Measurements from ENCODE around the gene NEURL1B. TPM values are rescaled to one million over a fixed set of nuclear protein-coding genes. Genes with fewer than 3 reads are reported as not detected.

NEURL1B gene
- total RNA-seq, 4 donors from 2014 or later, result 8.7 to 18.8 (median 15.1) TPM

DNA sequence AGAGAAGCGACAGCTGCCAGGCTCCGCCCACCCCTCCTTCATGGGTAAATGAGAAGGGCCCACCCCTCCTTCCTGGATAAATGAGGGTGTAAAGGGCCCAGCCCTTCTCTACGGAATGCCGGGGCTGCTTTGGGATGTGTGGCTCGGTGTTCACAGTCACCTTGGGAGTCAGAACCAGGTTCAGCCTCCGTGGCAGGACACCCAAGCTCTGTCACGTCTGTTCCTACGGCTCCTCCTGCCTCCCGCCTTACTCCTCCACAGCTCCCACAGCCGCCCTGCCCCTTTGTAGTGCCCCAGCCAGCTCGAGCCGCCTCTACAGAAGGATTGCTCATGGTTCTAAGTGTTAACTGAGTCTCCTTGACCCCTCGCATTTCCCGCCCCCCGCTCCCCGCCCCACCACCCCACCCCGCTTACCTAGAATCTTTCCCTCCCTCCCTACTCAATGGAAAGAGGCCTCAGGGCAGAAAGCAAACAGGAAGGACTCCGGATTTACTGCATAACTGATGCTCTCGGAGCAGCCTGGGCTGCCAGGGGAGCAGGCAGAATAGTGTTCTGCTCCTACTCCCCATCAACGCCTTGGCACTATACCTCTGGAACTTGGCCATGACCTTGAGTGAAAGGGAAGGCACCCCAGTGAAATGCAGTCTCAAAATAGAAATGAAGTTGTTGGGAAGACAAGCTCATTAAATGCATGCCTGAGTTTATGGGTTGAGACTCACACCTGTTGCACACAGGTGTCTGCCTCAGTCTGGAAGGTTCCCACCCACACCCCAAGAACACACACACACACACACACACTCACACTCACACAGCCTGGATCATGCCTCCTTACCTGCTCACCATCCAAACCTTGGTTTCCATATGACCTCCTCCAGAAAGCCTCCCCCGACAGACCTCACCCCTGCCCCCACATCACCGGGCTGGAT lies 59.6 kb downstream of the NEURL1B start:
- Histone ChIP-seq H3K27ac (peak overlapping the region in 3 of 4 donors; percentile 25 to 51 (median 34)), H3K4me1 (peaks cover 8 to 15% of the 10 kb centered on the region in 2 donors), H3K36me3 (no peaks in the 10 kb centered on the region), H3K27me3 (no peaks in the 10 kb centered on the region), H3K4me3 (no peak overlapping the region), H3K9me3 (no peaks in the 10 kb centered on the region)
- DNase-seq (no peak), ATAC-seq (no peak)
- in situ Hi-C loops (cut with MboI; ENCODE audit: low sequenced_read_pairs in 4 of 4), result loop anchor here in 3 of 4 donors (25.0 kb wide), 3 partner anchors 437 to 587 kb away; partner anchors contain the start of gene BNIP1 (in 1 of the 3)
- intact Hi-C loops (cut with DNase I; ENCODE audit: low total_unique reads), result no loop called here
- no peak for TF ChIP-seq POLR2A (IDR thresholded peaks at IDR 0.05)
- TF ChIP-seq, protein P1, sequence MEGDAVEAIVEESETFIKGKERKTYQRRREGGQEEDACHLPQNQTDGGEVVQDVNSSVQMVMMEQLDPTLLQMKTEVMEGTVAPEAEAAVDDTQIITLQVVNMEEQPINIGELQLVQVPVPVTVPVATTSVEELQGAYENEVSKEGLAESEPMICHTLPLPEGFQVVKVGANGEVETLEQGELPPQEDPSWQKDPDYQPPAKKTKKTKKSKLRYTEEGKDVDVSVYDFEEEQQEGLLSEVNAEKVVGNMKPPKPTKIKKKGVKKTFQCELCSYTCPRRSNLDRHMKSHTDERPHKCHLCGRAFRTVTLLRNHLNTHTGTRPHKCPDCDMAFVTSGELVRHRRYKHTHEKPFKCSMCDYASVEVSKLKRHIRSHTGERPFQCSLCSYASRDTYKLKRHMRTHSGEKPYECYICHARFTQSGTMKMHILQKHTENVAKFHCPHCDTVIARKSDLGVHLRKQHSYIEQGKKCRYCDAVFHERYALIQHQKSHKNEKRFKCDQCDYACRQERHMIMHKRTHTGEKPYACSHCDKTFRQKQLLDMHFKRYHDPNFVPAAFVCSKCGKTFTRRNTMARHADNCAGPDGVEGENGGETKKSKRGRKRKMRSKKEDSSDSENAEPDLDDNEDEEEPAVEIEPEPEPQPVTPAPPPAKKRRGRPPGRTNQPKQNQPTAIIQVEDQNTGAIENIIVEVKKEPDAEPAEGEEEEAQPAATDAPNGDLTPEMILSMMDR (IDR thresholded peaks at IDR 0.05 in 4 of 5, conservative IDR thresholded peaks at IDR 0.05 in 1 of 5), result no peak

DNA sequence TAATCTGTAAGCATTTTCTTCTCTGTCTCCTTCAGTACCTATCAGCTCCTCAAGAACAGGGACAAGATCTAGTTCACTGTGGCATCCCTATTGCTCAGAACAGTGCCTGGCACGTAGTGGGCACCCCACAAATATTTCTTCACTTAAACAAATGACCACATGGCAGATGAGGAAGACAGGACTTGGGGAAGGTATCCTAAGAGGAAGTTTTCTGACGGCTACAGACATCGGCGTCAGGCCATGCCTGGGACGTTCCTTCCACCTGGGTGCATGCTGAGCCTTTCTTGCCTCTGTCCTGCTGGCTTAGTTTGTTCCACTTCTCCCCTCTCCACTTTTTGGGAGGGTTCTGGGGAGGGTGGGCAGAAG lies 60.2 kb downstream of the NEURL1B start:
- no peak overlapping the region for H3K4me3 ChIP-seq
- intact Hi-C loops (cut with DNase I; ENCODE audit: low total_unique reads), result no loop called here
- ATAC-seq (no peak), DNase-seq (no peak)
- no peak overlapping the region for H3K27ac ChIP-seq
- TF ChIP-seq, protein P1 (IDR thresholded peaks at IDR 0.05 in 4 of 5, conservative IDR thresholded peaks at IDR 0.05 in 1 of 5), result no peak
- TF ChIP-seq POLR2A (IDR thresholded peaks at IDR 0.05), result no peak
- peaks cover 6 to 9% of the 10 kb centered on the region in 2 donors for H3K4me1 ChIP-seq
- no peaks in the 10 kb centered on the region for H3K27me3 ChIP-seq
- H3K36me3 ChIP-seq, result no peaks in the 10 kb centered on the region
- in situ Hi-C loops (cut with MboI; ENCODE audit: low sequenced_read_pairs in 4 of 4), result loop anchor here in 3 of 4 donors (25.0 kb wide), 3 partner anchors 436 to 586 kb away; partner anchors contain the start of gene BNIP1 (in 1 of the 3)
- H3K9me3 ChIP-seq, result no peaks in the 10 kb centered on the region

DNA sequence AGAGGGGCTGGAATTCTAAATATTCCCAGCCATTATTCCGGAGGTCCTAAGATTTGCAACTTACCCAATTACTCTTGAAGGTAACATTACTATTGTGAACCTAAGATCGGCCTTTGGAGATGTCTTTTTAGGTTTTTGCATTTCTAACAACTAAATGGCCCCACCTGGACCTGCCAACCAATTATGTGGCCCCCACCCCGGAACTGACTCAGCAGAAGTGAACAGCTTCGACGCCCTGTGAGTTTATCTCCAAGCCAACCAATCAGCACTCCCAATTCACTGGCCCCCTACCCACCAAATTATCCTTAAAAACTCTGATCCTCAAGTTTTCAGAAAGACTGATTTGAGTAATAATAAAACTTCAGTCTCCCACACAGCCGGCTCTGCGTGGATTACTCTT lies 62.9 kb downstream of the NEURL1B start:
- Histone ChIP-seq H3K27ac (no peak overlapping the region), H3K9me3 (no peaks in the 10 kb centered on the region), H3K4me3 (no peak overlapping the region), H3K4me1 (no peaks in the 10 kb centered on the region), H3K27me3 (no peaks in the 10 kb centered on the region), H3K36me3 (no peaks in the 10 kb centered on the region)
- intact Hi-C loops (cut with DNase I; ENCODE audit: low total_unique reads) (no loop called here), in situ Hi-C loops (cut with MboI; ENCODE audit: low sequenced_read_pairs in 4 of 4) (loop anchor here in 3 of 4 donors (25.0 kb wide), 3 partner anchors 433 to 583 kb away; partner anchors contain the start of gene BNIP1 (in 1 of the 3))
- no peak for TF ChIP-seq POLR2A (IDR thresholded peaks at IDR 0.05)
- TF ChIP-seq, protein P1 (IDR thresholded peaks at IDR 0.05 in 4 of 5, conservative IDR thresholded peaks at IDR 0.05 in 1 of 5), result no peak
- ATAC-seq, result no peak
- DNase-seq, result no peak

DNA sequence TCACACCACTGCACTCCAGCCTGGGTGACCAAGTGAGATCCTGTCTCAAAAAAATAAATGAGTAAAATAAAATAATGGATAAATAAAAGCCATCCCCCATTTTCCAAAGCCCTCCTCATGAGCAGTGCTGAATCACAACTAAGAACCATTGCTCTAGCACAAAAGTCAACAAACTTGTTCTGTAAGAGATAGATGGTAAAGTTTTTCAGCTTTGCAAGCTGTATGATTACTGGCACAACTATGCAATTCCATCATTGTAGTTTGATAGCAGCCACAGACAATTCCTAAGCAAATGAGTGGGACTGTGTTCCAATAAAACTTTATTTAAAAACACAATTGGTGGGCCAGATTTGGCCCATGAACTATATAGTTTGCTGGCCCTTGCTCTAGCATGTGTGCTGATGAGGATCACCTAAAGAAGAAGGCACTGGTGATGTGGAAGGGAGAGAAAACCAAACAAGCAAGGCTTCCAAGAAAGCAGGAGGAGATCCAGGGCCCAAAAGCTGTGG lies 64.6 kb downstream of the NEURL1B start:
- intact Hi-C loops (cut with DNase I; ENCODE audit: low total_unique reads), result no loop called here

More for the DNA sequence above, 64.6 kb downstream of the NEURL1B start:
- no peaks in the 10 kb centered on the region for H3K4me1 ChIP-seq
- ATAC-seq (no peak), DNase-seq (no peak)
- H3K27me3 ChIP-seq, result no peaks in the 10 kb centered on the region
- no peaks in the 10 kb centered on the region for H3K9me3 ChIP-seq
- H3K27ac ChIP-seq, result no peak overlapping the region
- no peak overlapping the region for H3K4me3 ChIP-seq
- no peaks in the 10 kb centered on the region for H3K36me3 ChIP-seq
- no peak for TF ChIP-seq POLR2A (IDR thresholded peaks at IDR 0.05)
- TF ChIP-seq, protein P1 (IDR thresholded peaks at IDR 0.05 in 4 of 5, conservative IDR thresholded peaks at IDR 0.05 in 1 of 5), result no peak
- in situ Hi-C loops (cut with MboI; ENCODE audit: low sequenced_read_pairs in 4 of 4), result loop anchor here in 3 of 4 donors (25.0 kb wide), 3 partner anchors 432 to 582 kb away; partner anchors contain the start of gene BNIP1 (in 1 of the 3)

Data from gastrocnemius medialis (tissue), 4 donors.